Liver (tissue), 9 donors: ENCODE data around the gene ERVV-1. TPM values are rescaled to one million over a fixed set of nuclear protein-coding genes. Genes with fewer than 3 reads are reported as not detected.

ENCODE experiments used
- DNase-seq: peaks from one replicate; pipeline ENCODE4 v3.0.0-alpha.2; 2017; ENCODE audit warnings: low spot score
- H3K27ac ChIP-seq, 2 donors: one replicate each; pipeline ENCODE4 v1.7.0; 2013; ENCODE audit warnings: inconsistent platforms in 2 of 2, low read length in 2 of 2, control low read depth in 1 of 2, low read depth in 1 of 2, mild to moderate bottlenecking in 1 of 2
- H3K27me3 ChIP-seq, 4 donors: one replicate each; pipeline versions ENCODE4 v1.6.1 to v1.7.0; 2013; ENCODE audit warnings: low read length in 3 of 4, inconsistent platforms in 1 of 4, mild to moderate bottlenecking in 1 of 4, moderate library complexity in 1 of 4; ENCODE audit not compliant: control insufficient read depth in 4 of 4, insufficient read depth in 4 of 4
- H3K36me3 ChIP-seq, 4 donors: one replicate each; pipeline versions ENCODE4 v1.6.1 to v1.7.0; 2013; ENCODE audit warnings: low read length in 3 of 4, mild to moderate bottlenecking in 3 of 4, low read depth in 1 of 4, moderate library complexity in 1 of 4; ENCODE audit not compliant: control insufficient read depth in 4 of 4, insufficient read depth in 3 of 4
- H3K4me1 ChIP-seq, 4 donors: one replicate each; pipeline versions ENCODE4 v1.6.1 to v1.7.0; 2013; ENCODE audit warnings: low read length in 3 of 4, mild to moderate bottlenecking in 3 of 4, moderate library complexity in 1 of 4; ENCODE audit not compliant: control insufficient read depth in 4 of 4, insufficient read depth in 4 of 4
- H3K4me3 ChIP-seq, 3 donors: one replicate each; pipeline versions ENCODE4 v1.6.1 to v1.7.0; 2013; ENCODE audit warnings: low read length in 3 of 3, control low read depth in 1 of 3, low read depth in 1 of 3, mild to moderate bottlenecking in 1 of 3
- H3K9ac ChIP-seq, 2 donors: one replicate each; pipeline ENCODE4 v1.7.0; 2013; ENCODE audit warnings: low read length in 2 of 2, mild to moderate bottlenecking in 2 of 2, moderate library complexity in 2 of 2, control low read depth in 1 of 2, low read depth in 1 of 2
- H3K9me3 ChIP-seq, 4 donors: one replicate each; pipeline versions ENCODE4 v1.6.1 to v1.7.0; 2013; ENCODE audit warnings: low read length in 3 of 4; ENCODE audit not compliant: control insufficient read depth in 4 of 4
- EGR1 ChIP-seq, 2 donors: IDR thresholded peaks; 2 replicates each; pipeline ENCODE4 v1.6.1; 2016 to 2018; ENCODE audit warnings: antibody characterized with exemption in 2 of 2, low read depth in 2 of 2
- GABPA ChIP-seq, 2 donors: IDR thresholded peaks in 1 of 2; conservative IDR thresholded peaks in 1 of 2; 2 replicates each; pipeline ENCODE4 v1.6.1; 2016; ENCODE audit warnings: antibody characterized with exemption in 2 of 2, mild to moderate bottlenecking in 1 of 2, moderate library complexity in 1 of 2
- REST ChIP-seq: IDR thresholded peaks from 2 replicates; pipeline ENCODE4 v1.6.1; 2016; ENCODE audit warnings: antibody characterized with exemption, mild to moderate bottlenecking
- WGBS: extraction: QIAGEN DNeasy Blood & Tissue Kit; methylation state at CpG from one replicate; pipeline ENCODE4 v1.1.7; 2013; 5-methylcytosine and 5-hydroxymethylcytosine counted together
- polyA plus RNA-seq, 2 donors: library from polyadenylated mRNA; stranded (reverse) in 1 of 2; unstranded in 1 of 2; fragments of 200-250 nt in 1 of 2; fragments of >200 nt in 1 of 2; fragmentation: Nextera tagmentation in 1 of 2; extraction: Ambion mirVana in 1 of 2; gene quantifications; one replicate each; pipeline versions ENCODE4 v1.2.1 to v1.2.3, GENCODE V29; 2013 to 2015
- total RNA-seq, 2 donors: library from RNA; depleted of rRNA; stranded (reverse); fragments of >200 nt; gene quantifications; one replicate each; pipeline ENCODE4 v1.2.3, GENCODE V29; 2014
- donor health status: healthy.
- donor health status: healthy.
- donor health status: healthy.
- donor health status: healthy.
- donor health status: healthy.

Gene ERVV-1
- total and polyA plus RNA-seq, 4 donors, result not detected

- Histone ChIP-seq H3K4me3 (peak overlapping the region in 1 of 3 donors; percentile 6), H3K9me3 (peaks cover 5 to 36% (median 30%) of the 10 kb centered on the region in 4 donors), H3K36me3 (no peaks in the 10 kb centered on the region), H3K4me1 (no peaks in the 10 kb centered on the region), H3K9ac (no peak overlapping the region), H3K27ac (no peak overlapping the region), H3K27me3 (no peaks in the 10 kb centered on the region)
- no peak for DNase-seq
- 9% methylated on average over 59 of the region's 59 CpGs for WGBS
- TF ChIP-seq REST (no peak), EGR1 (IDR thresholded peaks at IDR 0.05; ENCODE audit: low read depth in 2 of 2) (no peak), GABPA (IDR thresholded peaks at IDR 0.05 in 1 of 2, conservative IDR thresholded peaks at IDR 0.05 in 1 of 2) (no peak)
These were observed 44.3 kb downstream of the ERVV-1 start for GRCh38 chr19:53057904-53058580.

Other genes with a start within 250 kb of the ERVV-1 start
- 1 to 10 TPM; 1.4 to 2.1 TPM for gene ZNF600, start 227.1 kb upstream of the ERVV-1 start, total RNA-seq
- gene ZNF600, start 227.1 kb upstream of the ERVV-1 start, polyA plus RNA-seq, result 1 to 10 TPM; 1.5 to 1.6 TPM
- gene ZNF28, start 192.3 kb upstream of the ERVV-1 start, total RNA-seq, result 10 to 100 TPM in 1 of 2 donors, 1 to 10 TPM in 1; 2.7 to 11.5 TPM
- 1 to 10 TPM; 1.0 to 4.8 TPM for gene ZNF28, start 192.3 kb upstream of the ERVV-1 start, polyA plus RNA-seq
- 10 to 100 TPM in 1 of 2 donors, 1 to 10 TPM in 1; 7.4 to 15.1 TPM for gene ZNF468, start 156.3 kb upstream of the ERVV-1 start, total RNA-seq
- gene ZNF468, start 156.3 kb upstream of the ERVV-1 start, polyA plus RNA-seq, result 1 to 10 TPM; 2.1 to 3.0 TPM
- gene ZNF320, start 116.3 kb upstream of the ERVV-1 start, total RNA-seq, result 1 to 10 TPM; 2.0 to 4.6 TPM
- gene ZNF320, start 116.3 kb upstream of the ERVV-1 start, polyA plus RNA-seq, result 1 to 10 TPM in 1 of 2 donors, under 1 TPM in 1; 0.65 to 1.6 TPM
- 1 to 10 TPM; 1.2 to 9.0 TPM for gene ZNF888, start 90.5 kb upstream of the ERVV-1 start, total RNA-seq
- under 1 TPM; 0.11 to 0.25 TPM for gene ZNF888, start 90.5 kb upstream of the ERVV-1 start, polyA plus RNA-seq
- gene ZNF816, start 51.0 kb upstream of the ERVV-1 start, total RNA-seq, result 1 to 10 TPM; 2.1 to 6.5 TPM
- gene ZNF816, start 51.0 kb upstream of the ERVV-1 start, polyA plus RNA-seq, result 1 to 10 TPM in 1 of 2 donors, under 1 TPM in 1; 0.93 to 1.3 TPM
- gene ERVV-2, start 30.8 kb downstream of the ERVV-1 start, total RNA-seq, result not detected
- gene ERVV-2, start 30.8 kb downstream of the ERVV-1 start, polyA plus RNA-seq, result not detected
- 10 to 100 TPM in 1 of 2 donors, 1 to 10 TPM in 1; 9.2 to 30.1 TPM for gene ZNF160, start 89.5 kb downstream of the ERVV-1 start, total RNA-seq
- gene ZNF160, start 89.5 kb downstream of the ERVV-1 start, polyA plus RNA-seq, result 1 to 10 TPM; 6.3 to 6.7 TPM
- gene ZNF415, start 119.0 kb downstream of the ERVV-1 start, total RNA-seq, result 1 to 10 TPM; 1.3 to 2.4 TPM
- gene ZNF415, start 119.0 kb downstream of the ERVV-1 start, polyA plus RNA-seq, result 1 to 10 TPM in 1 of 2 donors, under 1 TPM in 1; 0.65 to 1.1 TPM
- gene ZNF347, start 145.1 kb downstream of the ERVV-1 start, total RNA-seq, result 1 to 10 TPM; 2.9 to 4.8 TPM
- under 1 TPM; 0.55 to 0.83 TPM for gene ZNF347, start 145.1 kb downstream of the ERVV-1 start, polyA plus RNA-seq
- gene ZNF665, start 179.4 kb downstream of the ERVV-1 start, total RNA-seq, result 1 to 10 TPM in 1 of 2 donors, under 1 TPM in 1; 0.50 to 1.0 TPM
- under 1 TPM; 0.09 to 0.29 TPM for gene ZNF665, start 179.4 kb downstream of the ERVV-1 start, polyA plus RNA-seq
- gene ZNF677, start 241.0 kb downstream of the ERVV-1 start, total RNA-seq, result 1 to 10 TPM; 1.8 to 6.8 TPM
- gene ZNF677, start 241.0 kb downstream of the ERVV-1 start, polyA plus RNA-seq, result 1 to 10 TPM; 1.0 to 1.1 TPM
- not detected for gene VN1R2, start 244.4 kb downstream of the ERVV-1 start, total RNA-seq
- not detected for gene VN1R2, start 244.4 kb downstream of the ERVV-1 start, polyA plus RNA-seq